Sigmoid colon (tissue), 7 donors: ENCODE results near the gene KRT20. TPM values are rescaled to one million over a fixed set of nuclear protein-coding genes. Genes with fewer than 3 reads are reported as not detected.

Source experiments
- DNase-seq: peaks from one replicate; pipeline ENCODE4 v3.0.0-alpha.2; 2019
- H3K27ac ChIP-seq, 4 donors: fragments of 200-600 bp; sonication (generic); one replicate each; pipeline ENCODE4 v1.5.1; 2016 to 2019; ENCODE audit warnings: mild to moderate bottlenecking in 1 of 4
- H3K27me3 ChIP-seq, 3 donors: fragments of 200-600 bp; sonication (generic); one replicate each; pipeline ENCODE4 v1.5.1; 2019; ENCODE audit warnings: mild to moderate bottlenecking in 1 of 3
- H3K36me3 ChIP-seq, 4 donors: fragments of 200-600 bp; sonication (generic); one replicate each; pipeline ENCODE4 v1.5.1; 2016 to 2019
- H3K4me1 ChIP-seq, 4 donors: fragments of 200-600 bp; sonication (generic); one replicate each; pipeline ENCODE4 v1.5.1; 2017 to 2019
- H3K4me3 ChIP-seq, 4 donors: fragments of 200-600 bp; sonication (generic); one replicate each; pipeline ENCODE4 v1.5.1; 2017 to 2019; ENCODE audit warnings: mild to moderate bottlenecking in 2 of 4, moderate library complexity in 1 of 4
- H3K9me3 ChIP-seq, 4 donors: fragments of 200-600 bp in 3 of 4; sonication (generic) in 3 of 4; one replicate each; pipeline versions ENCODE4 v1.5.1 to v1.6.1; 2013 to 2019
- EP300 ChIP-seq, 4 donors: sonication (generic); formaldehyde crosslinking; IDR thresholded peaks; one replicate each; pipeline ENCODE4 v1.6.1; 2017; ENCODE audit warnings: antibody characterized with exemption in 4 of 4
- POLR2A ChIP-seq, 2 donors: fragments of 450-650 bp; IDR thresholded peaks; one replicate each; pipeline ENCODE4 v1.6.1; 2016; ENCODE audit warnings: antibody characterized with exemption in 2 of 2, mild to moderate bottlenecking in 2 of 2, moderate library complexity in 2 of 2
- POLR2AphosphoS5 ChIP-seq, 4 donors: sonication (generic); formaldehyde crosslinking; IDR thresholded peaks; one replicate each; pipeline ENCODE4 v1.6.1; 2017; ENCODE audit warnings: antibody characterized with exemption in 4 of 4
- WGBS, 2 donors: extraction: QIAGEN DNeasy Blood & Tissue Kit; methylation state at CpG; one replicate each; pipeline ENCODE4 v1.1.7; 2013; 5-methylcytosine and 5-hydroxymethylcytosine counted together
- intact Hi-C: fragments of 100-400 bp; cut with DNase I; formaldehyde crosslinking; loops from one replicate; pipeline ENCODE4 v1.15.1; 2023
- polyA plus RNA-seq, 3 donors: library from polyadenylated mRNA; stranded (reverse); fragments of 200-250 nt; gene quantifications; one replicate each; pipeline ENCODE4 v1.2.3, GENCODE V29; 2013
- total RNA-seq, 4 donors: library from RNA; depleted of rRNA; stranded (reverse); fragments of >200 nt; gene quantifications; one replicate each; pipeline ENCODE4 v1.1.0, GENCODE V29; 2016
- TF ChIP-seq, protein P1 (sequence below), 4 experiments: fragments of 450-650 bp in 3 of 4; fragments of 200-600 bp in 1 of 4; IDR thresholded peaks; one replicate each; pipeline ENCODE4 v1.5.1; 2016 to 2019; ENCODE audit warnings: antibody characterized with exemption in 4 of 4, mild to moderate bottlenecking in 3 of 4, moderate library complexity in 2 of 4
- donor health status: healthy with polysubstance abuse.
- donor health status: Bipolar disorder and iron deficiency.
- donor health status: healthy.

Gene KRT20
- total and polyA plus RNA-seq, 7 donors, result 1.4 to 2,181 (median 1,034) TPM; not detected in 2

DNA sequence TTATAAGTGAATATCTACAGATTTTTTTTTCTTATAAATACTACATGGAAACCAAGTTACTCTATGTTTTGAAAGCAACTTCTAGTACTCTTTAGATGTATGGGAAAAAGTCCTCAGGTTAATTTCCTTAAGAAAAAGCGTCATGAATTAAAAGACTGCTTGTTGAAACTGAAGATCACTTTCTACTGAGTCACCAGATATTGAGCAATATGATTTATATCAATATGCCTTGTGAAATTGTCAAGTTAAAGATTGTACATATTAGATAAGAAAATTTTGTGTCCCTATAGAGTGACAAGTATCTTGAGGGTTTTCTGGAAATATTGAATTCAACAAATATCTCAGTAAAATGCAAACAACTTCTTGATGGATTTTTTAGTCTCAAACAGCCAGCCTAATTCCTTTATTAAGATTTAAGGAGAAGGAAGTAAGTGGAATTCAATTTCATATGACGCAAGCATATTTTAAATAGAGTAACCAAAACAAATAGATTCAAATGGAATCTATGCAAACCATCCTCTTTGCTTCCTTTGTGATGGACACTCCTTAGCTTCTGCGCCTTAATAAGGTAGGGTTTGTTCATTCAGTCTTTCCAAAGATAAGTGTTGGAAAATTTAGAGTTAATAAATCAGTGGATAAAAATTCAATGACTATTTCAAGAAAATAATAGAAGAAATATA is 34.6 kb downstream of the KRT20 start:
- intact Hi-C loops, result no loop called here
- TF ChIP-seq EP300 (IDR thresholded peaks at IDR 0.05) (no peak), POLR2A (IDR thresholded peaks at IDR 0.05) (no peak), POLR2AphosphoS5 (IDR thresholded peaks at IDR 0.05) (no peak)
- TF ChIP-seq, protein P1, sequence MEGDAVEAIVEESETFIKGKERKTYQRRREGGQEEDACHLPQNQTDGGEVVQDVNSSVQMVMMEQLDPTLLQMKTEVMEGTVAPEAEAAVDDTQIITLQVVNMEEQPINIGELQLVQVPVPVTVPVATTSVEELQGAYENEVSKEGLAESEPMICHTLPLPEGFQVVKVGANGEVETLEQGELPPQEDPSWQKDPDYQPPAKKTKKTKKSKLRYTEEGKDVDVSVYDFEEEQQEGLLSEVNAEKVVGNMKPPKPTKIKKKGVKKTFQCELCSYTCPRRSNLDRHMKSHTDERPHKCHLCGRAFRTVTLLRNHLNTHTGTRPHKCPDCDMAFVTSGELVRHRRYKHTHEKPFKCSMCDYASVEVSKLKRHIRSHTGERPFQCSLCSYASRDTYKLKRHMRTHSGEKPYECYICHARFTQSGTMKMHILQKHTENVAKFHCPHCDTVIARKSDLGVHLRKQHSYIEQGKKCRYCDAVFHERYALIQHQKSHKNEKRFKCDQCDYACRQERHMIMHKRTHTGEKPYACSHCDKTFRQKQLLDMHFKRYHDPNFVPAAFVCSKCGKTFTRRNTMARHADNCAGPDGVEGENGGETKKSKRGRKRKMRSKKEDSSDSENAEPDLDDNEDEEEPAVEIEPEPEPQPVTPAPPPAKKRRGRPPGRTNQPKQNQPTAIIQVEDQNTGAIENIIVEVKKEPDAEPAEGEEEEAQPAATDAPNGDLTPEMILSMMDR (IDR thresholded peaks at IDR 0.05), result no peak
- 91 to 95% methylated on average over 3 of the region's 3 CpGs for WGBS, 2 donors
- Histone ChIP-seq H3K4me3 (no peak overlapping the region), H3K36me3 (no peaks in the 10 kb centered on the region), H3K27ac (no peak overlapping the region), H3K9me3 (no peaks in the 10 kb centered on the region), H3K4me1 (no peaks in the 10 kb centered on the region), H3K27me3 (no peaks in the 10 kb centered on the region)
- DNase-seq, result no peak

DNA sequence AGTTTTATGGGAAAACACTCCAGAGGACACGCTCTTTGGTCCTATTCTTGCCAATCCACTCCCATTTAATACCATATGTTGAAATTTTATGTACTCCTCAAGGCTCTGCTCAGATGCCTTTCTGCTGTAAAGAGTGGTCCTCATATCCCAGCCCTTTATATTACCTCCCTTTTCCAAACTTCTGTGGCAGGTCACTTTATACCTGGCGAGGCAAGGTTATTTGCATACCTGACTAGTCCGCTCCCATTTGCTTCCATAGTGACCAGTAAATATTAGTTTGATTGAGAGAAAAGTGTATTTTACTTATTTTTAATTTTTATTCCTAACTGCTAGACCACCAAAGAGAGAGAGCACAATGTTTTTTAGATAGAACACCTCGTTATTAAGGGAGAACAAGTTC is 35.3 kb downstream of the KRT20 start:
- Histone ChIP-seq H3K36me3 (no peaks in the 10 kb centered on the region), H3K9me3 (no peaks in the 10 kb centered on the region), H3K4me3 (no peak overlapping the region), H3K27me3 (no peaks in the 10 kb centered on the region), H3K4me1 (no peaks in the 10 kb centered on the region), H3K27ac (no peak overlapping the region)
- no peak for DNase-seq
- intact Hi-C loops, result no loop called here
- TF ChIP-seq POLR2A (IDR thresholded peaks at IDR 0.05) (no peak), POLR2AphosphoS5 (IDR thresholded peaks at IDR 0.05) (no peak), EP300 (IDR thresholded peaks at IDR 0.05) (no peak)
- TF ChIP-seq, protein P1 (IDR thresholded peaks at IDR 0.05), result no peak
- WGBS, 2 donors, result 86 to 90% methylated on average over 4 of the region's 4 CpGs

DNA sequence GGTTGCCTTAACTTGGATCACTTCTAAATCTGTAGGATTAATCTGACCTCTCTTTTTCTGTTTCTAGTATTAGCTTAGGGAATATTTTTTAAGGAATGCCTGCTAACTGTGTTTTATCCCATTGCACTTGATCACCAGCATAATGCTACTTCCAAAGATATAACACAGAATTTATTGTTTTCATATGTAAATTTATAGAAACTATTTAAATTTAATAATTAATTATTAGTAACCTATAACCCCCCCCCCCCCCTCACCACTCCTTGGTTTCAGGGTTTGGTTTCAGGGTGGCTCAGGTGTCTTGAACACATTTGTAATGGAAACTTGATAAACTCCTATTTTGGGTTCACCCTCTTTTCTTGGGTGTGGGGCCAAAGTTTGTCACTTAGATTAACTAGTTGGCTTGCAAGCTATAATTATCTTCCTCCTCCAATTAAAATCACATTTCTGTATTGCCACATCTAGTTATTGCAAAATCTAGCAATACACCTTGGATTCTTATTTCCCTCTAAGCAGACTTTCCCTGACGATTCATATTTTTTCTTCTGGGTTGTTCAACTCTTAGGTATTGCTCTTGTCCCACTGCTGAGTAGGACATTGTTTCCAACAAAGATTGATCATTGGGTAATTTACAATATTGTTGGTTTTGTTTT is 36.3 kb downstream of the KRT20 start:
- no peak overlapping the region for H3K27ac ChIP-seq
- no peaks in the 10 kb centered on the region for H3K36me3 ChIP-seq
- H3K27me3 ChIP-seq, result no peaks in the 10 kb centered on the region
- WGBS, 2 donors, result 89 to 90% methylated on average over 1 of the region's 1 CpG
- H3K4me1 ChIP-seq, result no peaks in the 10 kb centered on the region
- H3K9me3 ChIP-seq, result no peaks in the 10 kb centered on the region
- TF ChIP-seq POLR2A (IDR thresholded peaks at IDR 0.05) (no peak), EP300 (IDR thresholded peaks at IDR 0.05) (no peak), POLR2AphosphoS5 (IDR thresholded peaks at IDR 0.05) (no peak)
- TF ChIP-seq, protein P1 (IDR thresholded peaks at IDR 0.05), result no peak
- no peak overlapping the region for H3K4me3 ChIP-seq
- intact Hi-C loops, result no loop called here
- DNase-seq, result no peak

DNA sequence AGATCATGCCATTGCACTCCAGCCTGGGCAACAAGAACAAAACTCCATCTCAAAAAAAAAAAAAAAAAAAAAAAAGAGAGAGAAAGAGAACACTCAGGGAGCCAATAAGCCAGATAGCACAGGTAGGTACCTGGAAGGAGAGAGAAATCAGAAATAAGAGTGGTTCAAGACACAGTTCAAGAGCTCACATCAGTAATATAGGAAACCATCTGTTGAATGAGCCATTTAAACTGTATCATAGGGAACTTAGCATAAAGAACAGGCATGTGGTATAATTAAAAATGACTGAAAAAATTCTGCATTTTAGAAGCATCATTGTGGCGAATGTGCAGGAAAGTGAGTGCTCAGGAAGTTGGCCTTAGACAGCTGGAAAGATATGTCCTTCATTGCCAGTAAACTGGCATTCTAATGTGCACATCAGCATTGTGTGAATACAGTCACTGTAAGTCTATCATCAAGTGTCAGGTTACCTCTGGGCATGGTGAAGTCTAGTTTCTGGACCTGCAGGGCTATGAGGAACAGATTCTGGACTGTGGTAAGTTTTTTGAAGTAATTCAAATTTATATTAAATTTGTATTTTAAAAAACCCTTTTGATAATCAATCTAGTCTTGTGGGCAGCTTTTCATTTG is 38.4 kb downstream of the KRT20 start:
- H3K36me3 ChIP-seq, result no peaks in the 10 kb centered on the region
- TF ChIP-seq POLR2A (IDR thresholded peaks at IDR 0.05), result no peak
- no peak for TF ChIP-seq EP300 (IDR thresholded peaks at IDR 0.05)
- TF ChIP-seq POLR2AphosphoS5 (IDR thresholded peaks at IDR 0.05), result no peak
- TF ChIP-seq, protein P1 (IDR thresholded peaks at IDR 0.05), result no peak
- no peak overlapping the region for H3K4me3 ChIP-seq
- intact Hi-C loops, result no loop called here
- DNase-seq, result no peak
- no peaks in the 10 kb centered on the region for H3K27me3 ChIP-seq
- no peaks in the 10 kb centered on the region for H3K4me1 ChIP-seq
- H3K27ac ChIP-seq, result no peak overlapping the region
- 80 to 93% methylated on average over 1 of the region's 1 CpG for WGBS, 2 donors
- H3K9me3 ChIP-seq, result no peaks in the 10 kb centered on the region
